SK-N-SH (cell line): ENCODE data around the gene SFMBT2. TPM values are rescaled to one million over a fixed set of nuclear protein-coding genes. Genes with fewer than 3 reads are reported as not detected.

Experiments
- CTCF ChIA-PET: fragments of 300-600, 350-600 bp; formaldehyde crosslinking; extraction: SDS; loops from one replicate; lab custom pipeline; 2021; lab: Yijun Ruan, JAX
- POLR2A ChIA-PET: fragments of 350-600 bp; sonication (Branson Sonifier 250); formaldehyde crosslinking; extraction: SDS; loops from one replicate; lab custom pipeline; 2020; ENCODE audit warnings: antibody characterized with exemption, inconsistent platforms; lab: Yijun Ruan, JAX
- DNase-seq: peaks from one replicate; pipeline ENCODE4 v3.0.0; 2012
- H2AFZ ChIP-seq: fragments of 200-600 bp; sonication (generic); 2 replicates; pipeline ENCODE4 v1.8.1; 2016; ENCODE audit warnings: antibody characterized with exemption, mild to moderate bottlenecking, low read depth
- H3F3A ChIP-seq: fragments of 200-600 bp; sonication (generic); replicated peaks from 2 replicates; pipeline ENCODE3; 2016; ENCODE audit warnings: antibody characterized with exemption, mild to moderate bottlenecking; ENCODE audit not compliant: insufficient read depth
- H3K27ac ChIP-seq, 2 experiments: fragments of 200-500 bp in 1 of 2; fragments of 200-600 bp in 1 of 2; sonication (Bioruptor generic) in 1 of 2; sonication (generic), shearing (Covaris generic) in 1 of 2; 2 replicates each; pipeline versions ENCODE4 v1.5.1 to v1.6.1; 2014 to 2016; ENCODE audit warnings: low read depth in 2 of 2, inconsistent platforms in 1 of 2, low read length in 1 of 2, mild to moderate bottlenecking in 1 of 2, mixed read lengths in 1 of 2
- H3K27me3 ChIP-seq: fragments of 200-600 bp; sonication (generic), shearing (Covaris generic); 2 replicates; pipeline ENCODE4 v1.6.1; 2016; ENCODE audit warnings: mixed run types; ENCODE audit not compliant: insufficient read depth
- H3K36me3 ChIP-seq, 2 experiments: fragments of 200-500 bp in 1 of 2; fragments of 200-600 bp in 1 of 2; sonication (Bioruptor generic) in 1 of 2; sonication (generic) in 1 of 2; replicated peaks in 1 of 2; 2 replicates each; pipeline versions ENCODE3 to v1.5.1; 2014 to 2016; ENCODE audit warnings: low read length in 1 of 2, mild to moderate bottlenecking in 1 of 2; ENCODE audit not compliant: insufficient read depth in 2 of 2, control insufficient read depth in 1 of 2
- H3K4me1 ChIP-seq, 2 experiments: fragments of 200-500 bp in 1 of 2; fragments of 200-600 bp in 1 of 2; sonication (Bioruptor generic) in 1 of 2; sonication (generic), shearing (Covaris generic) in 1 of 2; 2 replicates each; pipeline versions ENCODE4 v1.5.1 to v1.6.1; 2014 to 2016; ENCODE audit warnings: low read depth in 1 of 2, low read length in 1 of 2, mixed run types in 1 of 2; ENCODE audit not compliant: insufficient read depth in 2 of 2, control insufficient read depth in 1 of 2
- H3K4me2 ChIP-seq: fragments of 200-600 bp; sonication (generic), shearing (Covaris generic); 2 replicates; pipeline ENCODE4 v1.6.1; 2017; ENCODE audit warnings: mixed run types
- H3K4me3 ChIP-seq, 2 experiments: fragments of 200-500 bp in 1 of 2; fragments of 200-600 bp in 1 of 2; sonication (Bioruptor generic) in 1 of 2; sonication (generic), shearing (Covaris generic) in 1 of 2; 2 replicates each; pipeline versions ENCODE4 v1.5.1 to v1.8.1; 2014 to 2016; ENCODE audit warnings: low read depth in 2 of 2, inconsistent platforms in 1 of 2, low read length in 1 of 2, mild to moderate bottlenecking in 1 of 2, mixed read lengths in 1 of 2, moderate library complexity in 1 of 2
- H3K79me2 ChIP-seq: fragments of 200-600 bp; sonication (generic); 2 replicates; pipeline ENCODE4 v1.8.1; 2017; ENCODE audit warnings: mild to moderate bottlenecking; ENCODE audit not compliant: insufficient read depth
- H3K9ac ChIP-seq: fragments of 200-600 bp; sonication (generic); 2 replicates; pipeline ENCODE4 v1.6.1; 2017; ENCODE audit warnings: mixed run types
- H3K9me2 ChIP-seq: fragments of 200-600 bp; sonication (generic); 2 replicates; pipeline ENCODE4 v1.6.1; 2017; ENCODE audit warnings: mixed run types
- H3K9me3 ChIP-seq: fragments of 200-600 bp; sonication (generic); 2 replicates; pipeline ENCODE4 v1.6.1; 2017; ENCODE audit warnings: mixed run types, mild to moderate bottlenecking, moderate library complexity
- H4K20me1 ChIP-seq: fragments of 200-600 bp; sonication (generic); 2 replicates; pipeline ENCODE4 v1.6.1; 2017; ENCODE audit warnings: mild to moderate bottlenecking, mixed run types; ENCODE audit not compliant: insufficient read depth
- ELF1 ChIP-seq: IDR thresholded peaks from 2 replicates; pipeline ENCODE4 v1.4.0; 2012
- EP300 ChIP-seq, 2 experiments: IDR thresholded peaks; 2 replicates each; pipeline versions ENCODE4 v1.4.0 to v1.6.1; 2012; ENCODE audit warnings: borderline replicate concordance in 1 of 2, low read depth in 1 of 2, low read length in 1 of 2
- FOSL2 ChIP-seq: IDR thresholded peaks from 2 replicates; pipeline ENCODE4 v1.4.0; 2012; ENCODE audit warnings: low read depth, mild to moderate bottlenecking, moderate library complexity, borderline replicate concordance
- FOXJ3 ChIP-seq: sonication (generic); formaldehyde crosslinking; IDR thresholded peaks from 2 replicates; pipeline ENCODE4 v1.5.1; 2020; ENCODE audit warnings: mild to moderate bottlenecking, missing genetic modification reagents
- FOXM1 ChIP-seq: IDR thresholded peaks from 2 replicates; pipeline ENCODE4 v1.4.0; 2012; ENCODE audit warnings: low read depth, mild to moderate bottlenecking
- GABPA ChIP-seq: IDR thresholded peaks from 2 replicates; pipeline ENCODE4 v1.4.0; 2012; ENCODE audit warnings: low read depth, mild to moderate bottlenecking
- JUND ChIP-seq: IDR thresholded peaks from 2 replicates; pipeline ENCODE4 v1.4.0; 2012
- MXI1 ChIP-seq: IDR thresholded peaks from 2 replicates; pipeline ENCODE4 v1.6.1; 2012; ENCODE audit warnings: mild to moderate bottlenecking, low read depth, low read length, improper control_type of control experiment
- NFIC ChIP-seq: IDR thresholded peaks from 2 replicates; pipeline ENCODE4 v1.4.0; 2012; ENCODE audit warnings: borderline replicate concordance
- RAD21 ChIP-seq: IDR thresholded peaks from 2 replicates; pipeline ENCODE4 v1.6.1; 2012; ENCODE audit warnings: mild to moderate bottlenecking, low read length
- RXRA ChIP-seq: IDR thresholded peaks from 2 replicates; pipeline ENCODE4 v1.4.0; 2012; ENCODE audit warnings: low read depth, mild to moderate bottlenecking, borderline replicate concordance
- TCF12 ChIP-seq: IDR thresholded peaks from 2 replicates; pipeline ENCODE4 v1.4.0; 2012
- WGBS: methylation state at CpG from one replicate; pipeline ENCODE4 v1.1.6; 2017; ENCODE audit warnings: low lambda C conversion rate; 5-methylcytosine and 5-hydroxymethylcytosine counted together
- polyA plus RNA-seq, 3 experiments: library from polyadenylated mRNA; depleted of rRNA; stranded (reverse); fragments of >200 nt; gene quantifications; 2 replicates each; pipeline ENCODE4 v1.2.3, GENCODE V29; 2012
- TF ChIP-seq, protein P1 (sequence below): IDR thresholded peaks from 2 replicates; pipeline ENCODE4 v1.6.1; 2012; ENCODE audit warnings: mild to moderate bottlenecking, low read depth, low read length, moderate library complexity
- TF ChIP-seq, protein P2 (sequence below): fragments of 200-600 bp; sonication (generic); IDR thresholded peaks from 2 replicates; pipeline ENCODE4 v1.6.1; 2017; ENCODE audit warnings: antibody characterized with exemption, mild to moderate bottlenecking, moderate library complexity
- TF ChIP-seq, protein P3 (sequence below): IDR thresholded peaks from 2 replicates; pipeline ENCODE4 v1.4.0; 2012; ENCODE audit warnings: low read depth
- TF ChIP-seq, protein P4 (sequence below): fragments of 150-350 bp; IDR thresholded peaks from 2 replicates; pipeline ENCODE4 v1.6.1; 2017; ENCODE audit warnings: antibody characterized with exemption, low read length, low read depth, borderline replicate concordance

Gene SFMBT2
- polyA plus RNA-seq, 1 of the 3 experiments (the other 2 are of a cell fraction): 0.20 TPM

DNA sequence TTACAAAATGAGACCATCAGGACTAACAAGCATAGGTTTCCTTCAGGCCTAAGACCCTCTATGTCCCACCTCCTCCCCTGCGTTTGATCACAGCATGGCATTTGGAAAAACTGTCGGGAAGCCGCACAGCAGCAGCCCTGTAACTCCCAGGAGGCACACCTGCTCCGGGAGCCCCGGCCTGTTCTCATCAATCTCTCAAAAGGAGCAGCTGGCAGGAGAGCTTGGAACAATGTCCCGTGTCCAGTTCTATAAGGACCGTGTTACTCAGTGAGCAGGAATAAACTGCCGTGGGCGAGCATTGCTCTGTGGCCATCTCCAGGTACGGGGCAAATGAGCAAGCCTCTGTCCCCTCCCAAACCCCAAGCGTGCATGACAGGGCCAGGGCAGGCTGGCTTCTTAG is 236.9 kb downstream of the SFMBT2 start:
- Histone ChIP-seq H3K9me3 (no peaks in the 10 kb centered on the region), H2AFZ (no peak overlapping the region), H4K20me1 (no peaks in the 10 kb centered on the region), H3K4me2 (no peak overlapping the region), H3K4me3 (no peak overlapping the region), H3K9me2 (no peaks in the 10 kb centered on the region), H3K4me1 (no peaks in the 10 kb centered on the region), H3K9ac (no peak overlapping the region), H3F3A (no peaks in the 10 kb centered on the region), H3K27me3 (no peaks in the 10 kb centered on the region), H3K27ac (no peak overlapping the region), H3K79me2 (no peaks in the 10 kb centered on the region), H3K36me3 (no peaks in the 10 kb centered on the region)
- TF ChIP-seq, protein P1, sequence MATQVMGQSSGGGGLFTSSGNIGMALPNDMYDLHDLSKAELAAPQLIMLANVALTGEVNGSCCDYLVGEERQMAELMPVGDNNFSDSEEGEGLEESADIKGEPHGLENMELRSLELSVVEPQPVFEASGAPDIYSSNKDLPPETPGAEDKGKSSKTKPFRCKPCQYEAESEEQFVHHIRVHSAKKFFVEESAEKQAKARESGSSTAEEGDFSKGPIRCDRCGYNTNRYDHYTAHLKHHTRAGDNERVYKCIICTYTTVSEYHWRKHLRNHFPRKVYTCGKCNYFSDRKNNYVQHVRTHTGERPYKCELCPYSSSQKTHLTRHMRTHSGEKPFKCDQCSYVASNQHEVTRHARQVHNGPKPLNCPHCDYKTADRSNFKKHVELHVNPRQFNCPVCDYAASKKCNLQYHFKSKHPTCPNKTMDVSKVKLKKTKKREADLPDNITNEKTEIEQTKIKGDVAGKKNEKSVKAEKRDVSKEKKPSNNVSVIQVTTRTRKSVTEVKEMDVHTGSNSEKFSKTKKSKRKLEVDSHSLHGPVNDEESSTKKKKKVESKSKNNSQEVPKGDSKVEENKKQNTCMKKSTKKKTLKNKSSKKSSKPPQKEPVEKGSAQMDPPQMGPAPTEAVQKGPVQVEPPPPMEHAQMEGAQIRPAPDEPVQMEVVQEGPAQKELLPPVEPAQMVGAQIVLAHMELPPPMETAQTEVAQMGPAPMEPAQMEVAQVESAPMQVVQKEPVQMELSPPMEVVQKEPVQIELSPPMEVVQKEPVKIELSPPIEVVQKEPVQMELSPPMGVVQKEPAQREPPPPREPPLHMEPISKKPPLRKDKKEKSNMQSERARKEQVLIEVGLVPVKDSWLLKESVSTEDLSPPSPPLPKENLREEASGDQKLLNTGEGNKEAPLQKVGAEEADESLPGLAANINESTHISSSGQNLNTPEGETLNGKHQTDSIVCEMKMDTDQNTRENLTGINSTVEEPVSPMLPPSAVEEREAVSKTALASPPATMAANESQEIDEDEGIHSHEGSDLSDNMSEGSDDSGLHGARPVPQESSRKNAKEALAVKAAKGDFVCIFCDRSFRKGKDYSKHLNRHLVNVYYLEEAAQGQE: no peak
- TF ChIP-seq ELF1 (no peak), TCF12 (no peak), RXRA (no peak), FOXM1 (no peak), FOSL2 (no peak), NFIC (no peak), EP300 (IDR thresholded peaks at IDR 0.05; ENCODE audit: borderline replicate concordance in 1 of 2, low read depth in 1 of 2, low read length in 1 of 2) (no peak), MXI1 (no peak), RAD21 (no peak), GABPA (no peak), JUND (no peak), FOXJ3 (CRISPR knock-in tag) (no peak)
- TF ChIP-seq, protein P2, sequence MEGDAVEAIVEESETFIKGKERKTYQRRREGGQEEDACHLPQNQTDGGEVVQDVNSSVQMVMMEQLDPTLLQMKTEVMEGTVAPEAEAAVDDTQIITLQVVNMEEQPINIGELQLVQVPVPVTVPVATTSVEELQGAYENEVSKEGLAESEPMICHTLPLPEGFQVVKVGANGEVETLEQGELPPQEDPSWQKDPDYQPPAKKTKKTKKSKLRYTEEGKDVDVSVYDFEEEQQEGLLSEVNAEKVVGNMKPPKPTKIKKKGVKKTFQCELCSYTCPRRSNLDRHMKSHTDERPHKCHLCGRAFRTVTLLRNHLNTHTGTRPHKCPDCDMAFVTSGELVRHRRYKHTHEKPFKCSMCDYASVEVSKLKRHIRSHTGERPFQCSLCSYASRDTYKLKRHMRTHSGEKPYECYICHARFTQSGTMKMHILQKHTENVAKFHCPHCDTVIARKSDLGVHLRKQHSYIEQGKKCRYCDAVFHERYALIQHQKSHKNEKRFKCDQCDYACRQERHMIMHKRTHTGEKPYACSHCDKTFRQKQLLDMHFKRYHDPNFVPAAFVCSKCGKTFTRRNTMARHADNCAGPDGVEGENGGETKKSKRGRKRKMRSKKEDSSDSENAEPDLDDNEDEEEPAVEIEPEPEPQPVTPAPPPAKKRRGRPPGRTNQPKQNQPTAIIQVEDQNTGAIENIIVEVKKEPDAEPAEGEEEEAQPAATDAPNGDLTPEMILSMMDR: no peak
- TF ChIP-seq, protein P3, sequence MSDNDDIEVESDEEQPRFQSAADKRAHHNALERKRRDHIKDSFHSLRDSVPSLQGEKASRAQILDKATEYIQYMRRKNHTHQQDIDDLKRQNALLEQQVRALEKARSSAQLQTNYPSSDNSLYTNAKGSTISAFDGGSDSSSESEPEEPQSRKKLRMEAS: no peak
- TF ChIP-seq, protein P4, sequence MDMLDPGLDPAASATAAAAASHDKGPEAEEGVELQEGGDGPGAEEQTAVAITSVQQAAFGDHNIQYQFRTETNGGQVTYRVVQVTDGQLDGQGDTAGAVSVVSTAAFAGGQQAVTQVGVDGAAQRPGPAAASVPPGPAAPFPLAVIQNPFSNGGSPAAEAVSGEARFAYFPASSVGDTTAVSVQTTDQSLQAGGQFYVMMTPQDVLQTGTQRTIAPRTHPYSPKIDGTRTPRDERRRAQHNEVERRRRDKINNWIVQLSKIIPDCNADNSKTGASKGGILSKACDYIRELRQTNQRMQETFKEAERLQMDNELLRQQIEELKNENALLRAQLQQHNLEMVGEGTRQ: no peak
- no peak for DNase-seq
- POLR2A ChIA-PET: no interaction called here
- 51% methylated on average over 11 of the region's 11 CpGs for WGBS
- CTCF ChIA-PET: no interaction called here
